H9 (cell line): ENCODE data around the gene PHF5A. TPM values are rescaled to one million over a fixed set of nuclear protein-coding genes. Genes with fewer than 3 reads are reported as not detected.

Experiments
- DNase-seq: peaks from one replicate; pipeline ENCODE4 v3.0.0-alpha.2; 2017
- H2AFZ ChIP-seq: one replicate; pipeline ENCODE4 v1.6.1; 2013; ENCODE audit warnings: mild to moderate bottlenecking, low read length, control low read depth, moderate library complexity
- H2AK5ac ChIP-seq: 2 replicates; pipeline ENCODE4 v1.6.1; 2013; ENCODE audit warnings: low read length, control low read depth, mixed read lengths; ENCODE audit not compliant: insufficient read length
- H2BK120ac ChIP-seq: one replicate; pipeline ENCODE4 v1.6.1; 2013; ENCODE audit warnings: low read depth, mild to moderate bottlenecking, low read length, control low read depth, inconsistent platforms; ENCODE audit not compliant: poor library complexity, severe bottlenecking
- H2BK12ac ChIP-seq: 2 replicates; pipeline ENCODE4 v1.6.1; 2013; ENCODE audit warnings: low read length, control low read depth, mixed read lengths, low read depth; ENCODE audit not compliant: insufficient read length
- H2BK15ac ChIP-seq: 2 replicates; pipeline ENCODE4 v1.6.1; 2013; ENCODE audit warnings: low read depth, low read length, control low read depth
- H2BK20ac ChIP-seq: one replicate; pipeline ENCODE4 v1.6.1; 2013; ENCODE audit warnings: low read depth, mild to moderate bottlenecking, low read length, control low read depth, inconsistent platforms; ENCODE audit not compliant: poor library complexity, severe bottlenecking
- H2BK5ac ChIP-seq: 2 replicates; pipeline ENCODE4 v1.6.1; 2013; ENCODE audit warnings: low read length, control low read depth, mixed read lengths; ENCODE audit not compliant: insufficient read length
- H3K14ac ChIP-seq: 2 replicates; pipeline ENCODE4 v1.6.1; 2013; ENCODE audit warnings: low read length, control low read depth; ENCODE audit not compliant: insufficient read depth
- H3K18ac ChIP-seq: 2 replicates; pipeline ENCODE4 v1.6.1; 2013; ENCODE audit warnings: low read depth, mild to moderate bottlenecking, mixed read lengths, low read length, control low read depth; ENCODE audit not compliant: insufficient read length
- H3K23ac ChIP-seq: 2 replicates; pipeline ENCODE4 v1.6.1; 2013; ENCODE audit warnings: low read length, control low read depth, mixed read lengths, low read depth; ENCODE audit not compliant: insufficient read length
- H3K23me2 ChIP-seq: 2 replicates; pipeline ENCODE4 v1.6.1; 2013; ENCODE audit warnings: low read depth, mild to moderate bottlenecking, mixed read lengths, low read length, control low read depth; ENCODE audit not compliant: insufficient read length, poor library complexity, severe bottlenecking
- H3K27ac ChIP-seq: 2 replicates; pipeline ENCODE4 v1.5.1; 2013; ENCODE audit warnings: low read length, control low read depth, mixed read lengths, low read depth; ENCODE audit not compliant: insufficient read length
- H3K27me3 ChIP-seq: 2 replicates; pipeline ENCODE4 v1.6.1; 2013; ENCODE audit warnings: low read length, control low read depth, inconsistent platforms; ENCODE audit not compliant: insufficient read depth
- H3K4ac ChIP-seq: 2 replicates; pipeline ENCODE4 v1.6.1; 2013; ENCODE audit warnings: low read depth, mild to moderate bottlenecking, control low read depth, inconsistent platforms, low read length, moderate library complexity
- H3K4me1 ChIP-seq: 2 replicates; pipeline ENCODE4 v1.6.1; 2013; ENCODE audit warnings: low read length, control low read depth, inconsistent platforms; ENCODE audit not compliant: insufficient read depth
- H3K4me2 ChIP-seq: 2 replicates; pipeline ENCODE4 v1.6.1; 2013; ENCODE audit warnings: low read length, control low read depth, mixed read lengths; ENCODE audit not compliant: insufficient read length, insufficient read depth
- H3K56ac ChIP-seq: 2 replicates; pipeline ENCODE4 v1.6.1; 2013; ENCODE audit warnings: low read depth, mild to moderate bottlenecking, mixed read lengths, low read length, control low read depth; ENCODE audit not compliant: insufficient read length
- H3K79me1 ChIP-seq: 2 replicates; pipeline ENCODE4 v1.6.1; 2013; ENCODE audit warnings: low read depth, mild to moderate bottlenecking, moderate library complexity, low read length, control low read depth, inconsistent platforms; ENCODE audit not compliant: insufficient read depth, poor library complexity, severe bottlenecking
- H3K79me2 ChIP-seq: 2 replicates; pipeline ENCODE4 v1.6.1; 2013; ENCODE audit warnings: low read length, control low read depth, inconsistent platforms; ENCODE audit not compliant: insufficient read depth
- H3K9ac ChIP-seq: 2 replicates; pipeline ENCODE4 v1.6.1; 2013; ENCODE audit warnings: low read length, control low read depth, mixed read lengths; ENCODE audit not compliant: insufficient read length; ENCODE audit errors: extremely low read depth
- H3K9me3 ChIP-seq: one replicate; pipeline ENCODE4 v1.6.1; 2013; ENCODE audit warnings: low read depth, low read length, inconsistent platforms; ENCODE audit not compliant: control insufficient read depth
- H3T11ph ChIP-seq: one replicate; pipeline ENCODE4 v1.6.1; 2013; ENCODE audit warnings: mild to moderate bottlenecking, low read length, control low read depth, inconsistent platforms
- H4K20me1 ChIP-seq: one replicate; pipeline ENCODE4 v1.6.1; 2013; ENCODE audit not compliant: control insufficient read depth, insufficient read length, insufficient read depth
- H4K5ac ChIP-seq: 2 replicates; pipeline ENCODE4 v1.6.1; 2013; ENCODE audit warnings: low read depth, mild to moderate bottlenecking, mixed read lengths, low read length, control low read depth; ENCODE audit not compliant: insufficient read length
- H4K8ac ChIP-seq: replicated peaks from 2 replicates; pipeline ENCODE4 v1.6.1; 2013; ENCODE audit warnings: low read length, control low read depth, mixed read lengths, low read depth; ENCODE audit not compliant: insufficient read length
- H4K91ac ChIP-seq: 2 replicates; pipeline ENCODE4 v1.6.1; 2013; ENCODE audit warnings: low read depth, mild to moderate bottlenecking, moderate library complexity, mixed read lengths, low read length, control low read depth; ENCODE audit not compliant: insufficient read length
- H3K27ac Mint-ChIP-seq, 3 experiments: 2 replicates in 2 of 3; 3 replicates in 1 of 3; pipeline ENCODE4 v1.8.0; 2020 to 2021; ENCODE audit warnings: mixed read lengths in 3 of 3, mild to moderate bottlenecking in 1 of 3, moderate library complexity in 1 of 3
- H3K27me3 Mint-ChIP-seq: 2 replicates; pipeline ENCODE4 v1.8.0; 2021; ENCODE audit warnings: low read depth, mild to moderate bottlenecking, moderate library complexity, mixed read lengths
- H3K36me3 Mint-ChIP-seq, 3 experiments: 2 replicates in 2 of 3; 3 replicates in 1 of 3; pipeline ENCODE4 v1.8.0; 2020 to 2021; ENCODE audit warnings: low read depth in 3 of 3, mixed read lengths in 3 of 3; ENCODE audit not compliant: insufficient read depth in 1 of 3
- H3K4me1 Mint-ChIP-seq, 2 experiments: 2 replicates each; pipeline ENCODE4 v1.8.0; 2020; ENCODE audit warnings: mixed read lengths in 2 of 2
- H3K4me3 Mint-ChIP-seq, 2 experiments: 2 replicates in 1 of 2; 3 replicates in 1 of 2; pipeline ENCODE4 v1.8.0; 2020 to 2021; ENCODE audit warnings: mild to moderate bottlenecking in 2 of 2, mixed read lengths in 2 of 2, moderate library complexity in 1 of 2
- H3K9me3 Mint-ChIP-seq, 2 experiments: 2 replicates in 1 of 2; 3 replicates in 1 of 2; pipeline ENCODE4 v1.8.0; 2020; ENCODE audit warnings: mild to moderate bottlenecking in 2 of 2, mixed read lengths in 2 of 2, moderate library complexity in 1 of 2
- WGBS: extraction: QIAGEN DNeasy Blood & Tissue Kit; methylation state at CpG from one replicate; pipeline ENCODE4 v1.1.7; 2013; ENCODE audit warnings: missing lambda C conversion rate, low lambda C conversion rate, mixed read lengths; ENCODE audit not compliant: insufficient read length; ENCODE audit errors: extremely low coverage; 5-methylcytosine and 5-hydroxymethylcytosine counted together
- total RNA-seq: library from RNA; stranded (reverse); gene quantifications from 2 replicates; pipeline ENCODE4 v1.2.1, GENCODE V29; 2021
- TF ChIP-seq, protein P1 (sequence below): fragments of 200-600 bp; sonication (generic); conservative IDR thresholded peaks from 3 replicates; pipeline ENCODE4 v1.8.0; 2021; ENCODE audit warnings: antibody characterized with exemption, mild to moderate bottlenecking

The PHF5A gene
- total RNA-seq, 1 experiment from 2014 or later: 114 TPM

DNA sequence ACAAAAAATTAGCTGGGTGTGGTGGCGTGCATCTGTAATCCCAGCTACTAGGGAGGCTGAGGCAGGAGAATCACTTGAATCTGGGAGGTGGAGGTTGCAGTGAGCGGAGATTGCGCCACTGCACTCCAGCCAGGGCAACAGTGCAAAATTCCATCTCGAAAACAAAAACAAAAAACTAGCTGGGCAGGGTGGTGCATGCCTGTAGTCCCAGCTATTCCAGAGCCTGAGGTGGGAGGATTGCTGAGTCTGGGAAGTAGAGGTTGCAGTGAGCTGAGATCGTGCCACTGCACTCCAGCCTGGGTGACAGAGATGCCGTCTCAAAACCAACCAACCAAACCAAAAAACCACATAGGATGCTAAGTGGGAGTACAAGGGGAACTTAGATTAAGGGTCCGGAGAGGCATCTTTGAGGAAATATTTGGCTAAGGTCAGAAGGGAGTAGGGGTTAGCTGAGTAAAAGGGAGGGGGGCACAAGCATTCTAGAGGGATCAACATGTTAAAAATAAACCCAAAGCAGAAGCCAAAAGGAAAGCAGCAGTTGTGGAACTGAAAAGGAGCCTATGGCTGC, 10.2 kb downstream of the PHF5A start:
- H2BK15ac ChIP-seq: no peak overlapping the region
- Mint-ChIP-seq H3K27ac (peak overlapping the region in 2 of 3 experiments; percentile 1 to 49; a peak in 4 of 7 replicates), H3K9me3 (no peaks in the 10 kb centered on the region), H3K27me3 (no peaks in the 10 kb centered on the region), H3K4me1 (no peaks in the 10 kb centered on the region), H3K36me3 (peaks cover 27 to 55% (median 47%) of the 10 kb centered on the region in 3 experiments; a peak in 6 of 7 replicates), H3K4me3 (no peak overlapping the region)
- H3K79me1 ChIP-seq: no peaks in the 10 kb centered on the region
- H3K4me1 ChIP-seq: no peaks in the 10 kb centered on the region
- H3T11ph ChIP-seq: no peak overlapping the region
- H2AFZ ChIP-seq: no peak overlapping the region
- no peaks in the 10 kb centered on the region for H3K79me2 ChIP-seq
- H3K9me3 ChIP-seq: no peaks in the 10 kb centered on the region
- TF ChIP-seq, protein P1, sequence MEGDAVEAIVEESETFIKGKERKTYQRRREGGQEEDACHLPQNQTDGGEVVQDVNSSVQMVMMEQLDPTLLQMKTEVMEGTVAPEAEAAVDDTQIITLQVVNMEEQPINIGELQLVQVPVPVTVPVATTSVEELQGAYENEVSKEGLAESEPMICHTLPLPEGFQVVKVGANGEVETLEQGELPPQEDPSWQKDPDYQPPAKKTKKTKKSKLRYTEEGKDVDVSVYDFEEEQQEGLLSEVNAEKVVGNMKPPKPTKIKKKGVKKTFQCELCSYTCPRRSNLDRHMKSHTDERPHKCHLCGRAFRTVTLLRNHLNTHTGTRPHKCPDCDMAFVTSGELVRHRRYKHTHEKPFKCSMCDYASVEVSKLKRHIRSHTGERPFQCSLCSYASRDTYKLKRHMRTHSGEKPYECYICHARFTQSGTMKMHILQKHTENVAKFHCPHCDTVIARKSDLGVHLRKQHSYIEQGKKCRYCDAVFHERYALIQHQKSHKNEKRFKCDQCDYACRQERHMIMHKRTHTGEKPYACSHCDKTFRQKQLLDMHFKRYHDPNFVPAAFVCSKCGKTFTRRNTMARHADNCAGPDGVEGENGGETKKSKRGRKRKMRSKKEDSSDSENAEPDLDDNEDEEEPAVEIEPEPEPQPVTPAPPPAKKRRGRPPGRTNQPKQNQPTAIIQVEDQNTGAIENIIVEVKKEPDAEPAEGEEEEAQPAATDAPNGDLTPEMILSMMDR: no peak
- no peak overlapping the region for H2BK12ac ChIP-seq
- no peak overlapping the region for H3K18ac ChIP-seq
- no peak for DNase-seq
- no peak overlapping the region for H2AK5ac ChIP-seq
- H3K4ac ChIP-seq: no peak overlapping the region
- H4K5ac ChIP-seq: no peak overlapping the region
- H4K8ac ChIP-seq: no peak overlapping the region
- no peak overlapping the region for H2BK20ac ChIP-seq
- H3K27ac ChIP-seq: no peak overlapping the region
- no peak overlapping the region for H4K91ac ChIP-seq
- H3K23ac ChIP-seq: no peak overlapping the region
- H3K23me2 ChIP-seq: no peaks in the 10 kb centered on the region
- H3K9ac ChIP-seq: no peak overlapping the region
- H3K14ac ChIP-seq: no peak overlapping the region
- no peaks in the 10 kb centered on the region for H3K27me3 ChIP-seq
- H2BK120ac ChIP-seq: no peak overlapping the region
- no peak overlapping the region for H3K56ac ChIP-seq
- H4K20me1 ChIP-seq: no peaks in the 10 kb centered on the region
- no peak overlapping the region for H3K4me2 ChIP-seq
- no CpG with 5 or more reads among the region's 7 CpGs for WGBS
- no peak overlapping the region for H2BK5ac ChIP-seq
